ENCODE data around the gene SERPINB12. TPM values are rescaled to one million over a fixed set of nuclear protein-coding genes. Genes with fewer than 3 reads are reported as not detected.

The SERPINB12 gene
- total and polyA plus RNA-seq, 10 of the 15 experiments (the other 5 are each of a cell fraction or from before 2014, with no cell fraction given): not detected

- TF ChIP-seq NR2C1 (IDR thresholded peaks at IDR 0.05) (no peak), YBX1 (IDR thresholded peaks at IDR 0.05) (no peak), ZBTB33 (IDR thresholded peaks at IDR 0.05) (no peak), POLR2AphosphoS5 (IDR thresholded peaks at IDR 0.05; ENCODE audit: low read length) (no peak), ZNF687 (IDR thresholded peaks at IDR 0.05) (no peak)
Measured at GRCh38 chr18:63592471-63592870, 50.3 kb downstream of the SERPINB12 start (continued).

- SMC1A ChIA-PET (ENCODE audit: uncharacterized antibody, unreplicated experiment): no interaction called here
- Histone ChIP-seq H3K4me2 (ENCODE audit: control insufficient read depth, insufficient read depth) (no peak overlapping the region), H3K9me3 (replicated peaks; ENCODE audit: control insufficient read depth, insufficient read depth, low read length) (no peaks in the 10 kb centered on the region), H3K27ac (ENCODE audit: control insufficient read depth, insufficient read depth) (no peak overlapping the region), H3K27me3 (replicated peaks in 1 of 2; ENCODE audit: control insufficient read depth in 2 of 2, insufficient read depth in 2 of 2, low read length in 1 of 2) (no peaks in the 10 kb centered on the region), H3K4me1 (ENCODE audit: control insufficient read depth, insufficient read depth, low read length) (no peaks in the 10 kb centered on the region), H3K9ac (ENCODE audit: control insufficient read depth, insufficient read depth, low read length) (no peak overlapping the region), H2AFZ (ENCODE audit: control insufficient read depth, low read depth, low read length) (no peak overlapping the region), H3K4me3 (no peak overlapping the region), H3K36me3 (ENCODE audit: control insufficient read depth in 2 of 2, insufficient read depth in 2 of 2, low read length in 1 of 2) (no peaks in the 10 kb centered on the region), H4K20me1 (ENCODE audit: control insufficient read depth, insufficient read depth) (no peaks in the 10 kb centered on the region), H3K79me2 (ENCODE audit: control insufficient read depth, insufficient read depth, low read length) (no peaks in the 10 kb centered on the region)
- FAIRE-seq (no peak), DNase-seq (ENCODE audit: low read depth, low spot score) (no peak), ATAC-seq (no peak)
- POLR2A ChIA-PET: no interaction called here
- WGBS (ENCODE audit: insufficient coverage, insufficient replicate concordance, low lambda C conversion rate, missing lambda C conversion rate): 41% methylated on average over 14 of the region's 14 CpGs
- intact Hi-C loops (cut with micrococcal nuclease; ENCODE audit: unreplicated experiment): no loop called here
- RAD21 ChIA-PET (ENCODE audit: unreplicated experiment): no interaction called here
- CTCF ChIA-PET: no interaction called here
- no TSS peak for BruUV-seq (replicated peaks)
- in situ Hi-C loops (cut with MboI): no loop called here
- TF ChIP-seq REST (IDR thresholded peaks at IDR 0.05; ENCODE audit: low read depth, low read length) (no peak), ZSCAN29 (IDR thresholded peaks at IDR 0.05) (no peak), MYC (IDR thresholded peaks at IDR 0.05; ENCODE audit: insufficient read depth, insufficient read length, insufficient replicate concordance, low read length, severe bottlenecking) (no peak), MYB (IDR thresholded peaks at IDR 0.05; ENCODE audit: borderline replicate concordance, low read depth, low read length) (no peak), MTA2 (IDR thresholded peaks at IDR 0.05; ENCODE audit: low read depth) (no peak), ZNF217 (IDR thresholded peaks at IDR 0.05) (no peak)
Measured at GRCh38 chr18:63596964-63597363, 54.8 kb downstream of the SERPINB12 start.

Measured in GM12878 (cell line).